Left kidney (tissue), 2 donors: Measurements from ENCODE around the gene MDFI. TPM values are rescaled to one million over a fixed set of nuclear protein-coding genes. Genes with fewer than 3 reads are reported as not detected.

ENCODE experiments used
- DNase-seq: peaks from one replicate; pipeline ENCODE4 v3.0.0-alpha.2; 2013
- polyA plus RNA-seq: library from polyadenylated mRNA; unstranded; fragments of 120-200 nt; gene quantifications from one replicate; pipeline ENCODE4 v1.2.1, GENCODE V29; 2013; ENCODE audit not compliant: insufficient read length

Gene MDFI
- polyA plus RNA-seq, 1 donor: 31.4 TPM

DNA sequence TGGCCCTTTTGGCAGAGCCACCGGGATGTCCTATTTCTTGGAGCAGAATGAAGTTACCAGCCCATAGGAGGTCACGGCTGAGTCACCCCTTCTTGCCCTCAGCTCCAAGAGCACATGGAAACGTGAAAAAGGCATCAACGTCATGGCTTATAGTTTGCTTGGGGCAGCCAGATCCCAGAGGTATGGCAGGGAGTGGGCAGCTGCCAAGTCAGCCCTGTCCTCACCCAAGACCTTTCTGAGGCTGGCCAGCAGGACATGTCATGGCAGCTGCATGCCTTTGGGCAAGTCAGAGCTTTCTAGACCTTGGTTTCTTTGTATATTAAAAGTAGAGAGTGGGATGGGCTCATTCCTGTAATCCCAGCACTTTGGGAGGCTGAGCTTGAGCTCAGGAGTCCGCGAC is 8.2 kb upstream of the MDFI start:
- DNase-seq: no peak

DNA sequence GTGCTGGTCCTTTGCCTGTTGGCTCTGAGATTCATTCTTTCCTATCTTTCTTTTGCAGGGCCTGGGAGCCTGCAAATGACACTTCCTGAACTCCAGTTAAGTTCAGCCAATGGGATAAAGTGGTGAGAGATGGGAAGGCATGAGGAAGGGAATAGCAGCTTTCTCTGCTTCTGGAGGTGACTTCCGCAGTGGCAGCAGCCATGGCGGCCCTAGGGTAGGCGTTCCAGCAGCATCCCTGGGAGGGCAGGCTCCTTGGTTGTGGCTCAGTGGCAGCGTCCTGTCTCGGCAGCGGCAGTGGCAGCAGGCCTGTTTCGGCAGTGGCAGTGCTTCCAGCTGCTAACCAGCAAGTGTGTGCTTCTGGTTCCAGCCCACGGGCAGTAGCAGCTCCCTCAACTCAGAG is 7.3 kb upstream of the MDFI start:
- DNase-seq: no peak

DNA sequence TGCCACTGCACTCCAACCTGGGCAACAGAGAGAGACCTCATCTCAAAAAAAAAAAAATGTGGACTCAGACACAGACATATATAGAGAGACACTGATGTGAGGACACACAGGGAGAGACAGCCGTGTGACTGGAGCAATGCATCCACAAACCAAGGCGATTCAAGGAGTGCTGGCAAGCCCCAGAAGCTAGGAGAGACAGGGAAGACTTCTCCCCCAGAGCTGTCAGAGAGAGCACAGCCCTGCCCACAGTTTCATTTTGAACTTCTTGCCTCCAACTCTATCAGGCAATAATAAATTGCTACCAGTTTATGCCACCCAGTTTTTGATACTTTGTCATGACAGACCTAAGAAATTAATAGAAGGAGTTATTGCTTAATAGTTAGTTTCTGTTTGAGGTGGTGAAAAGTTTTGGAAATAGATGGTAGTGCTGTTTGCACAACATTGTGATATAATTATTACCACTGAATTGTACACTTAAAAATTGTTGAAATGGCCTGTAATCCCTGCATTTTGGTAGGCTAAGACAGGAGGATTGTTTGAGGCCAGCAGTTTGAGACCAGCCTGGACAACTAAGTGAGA is 5.1 kb upstream of the MDFI start:
- no peak for DNase-seq

DNA sequence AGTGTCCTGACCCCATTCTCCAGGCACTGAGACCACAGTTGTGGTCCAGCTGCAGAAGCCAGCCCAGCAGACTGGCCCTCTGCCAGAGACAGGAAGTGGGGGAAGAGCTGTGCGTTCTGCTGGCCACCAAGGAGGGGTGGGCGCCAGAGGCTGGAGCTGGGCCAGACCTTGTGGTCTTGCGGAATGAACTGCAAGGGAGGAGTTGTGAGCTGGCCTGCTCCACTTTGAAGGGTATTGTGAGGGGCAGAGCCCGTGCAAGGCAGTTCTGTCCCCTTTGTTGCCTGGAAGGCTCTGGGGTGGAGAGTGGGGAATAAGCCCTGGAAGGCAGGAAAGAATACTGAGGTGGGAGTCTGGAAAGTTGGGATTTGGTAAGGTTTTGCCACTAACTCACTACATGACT is 3.6 kb upstream of the MDFI start:
- no peak for DNase-seq

DNA sequence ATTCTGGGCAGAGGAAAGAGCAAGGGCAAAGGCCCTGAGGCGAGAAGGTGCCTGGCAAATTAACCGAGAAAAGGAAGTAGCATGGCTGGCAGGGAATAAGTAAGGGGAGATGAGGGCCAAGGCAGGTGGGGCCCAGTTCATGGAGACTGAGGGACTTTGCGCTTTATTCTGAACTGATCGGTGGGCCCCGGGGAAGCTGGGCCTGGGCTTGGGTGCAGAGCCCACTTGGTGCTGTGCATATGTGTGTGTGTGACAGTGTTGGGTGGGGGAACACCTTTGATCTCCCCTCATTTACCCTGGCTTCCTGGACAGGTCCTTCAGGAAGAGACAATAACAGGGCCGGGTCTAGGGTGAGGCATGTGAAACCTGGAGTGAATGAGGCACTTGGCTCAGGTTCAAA is 2.9 kb upstream of the MDFI start:
- no peak for DNase-seq

DNA sequence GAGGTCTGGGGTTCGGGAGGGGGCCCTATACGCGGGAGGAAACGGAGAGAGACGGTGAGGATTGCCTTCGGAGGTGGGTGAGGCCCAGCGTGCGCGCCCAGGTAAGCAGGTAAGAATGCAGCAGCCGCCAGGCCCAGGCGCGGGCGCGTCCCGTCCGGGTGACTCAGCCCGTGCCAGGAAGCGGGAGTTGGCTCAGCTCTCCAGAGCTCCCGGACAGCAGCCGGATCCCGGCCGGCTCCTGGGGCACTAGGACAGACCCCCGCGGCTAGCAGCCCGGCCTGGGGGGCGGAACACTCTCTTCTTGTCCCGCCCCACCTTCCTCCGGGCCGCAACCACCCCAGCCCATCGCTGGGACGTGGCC is 1.5 kb upstream of the MDFI start:
- DNase-seq: no peak

DNA sequence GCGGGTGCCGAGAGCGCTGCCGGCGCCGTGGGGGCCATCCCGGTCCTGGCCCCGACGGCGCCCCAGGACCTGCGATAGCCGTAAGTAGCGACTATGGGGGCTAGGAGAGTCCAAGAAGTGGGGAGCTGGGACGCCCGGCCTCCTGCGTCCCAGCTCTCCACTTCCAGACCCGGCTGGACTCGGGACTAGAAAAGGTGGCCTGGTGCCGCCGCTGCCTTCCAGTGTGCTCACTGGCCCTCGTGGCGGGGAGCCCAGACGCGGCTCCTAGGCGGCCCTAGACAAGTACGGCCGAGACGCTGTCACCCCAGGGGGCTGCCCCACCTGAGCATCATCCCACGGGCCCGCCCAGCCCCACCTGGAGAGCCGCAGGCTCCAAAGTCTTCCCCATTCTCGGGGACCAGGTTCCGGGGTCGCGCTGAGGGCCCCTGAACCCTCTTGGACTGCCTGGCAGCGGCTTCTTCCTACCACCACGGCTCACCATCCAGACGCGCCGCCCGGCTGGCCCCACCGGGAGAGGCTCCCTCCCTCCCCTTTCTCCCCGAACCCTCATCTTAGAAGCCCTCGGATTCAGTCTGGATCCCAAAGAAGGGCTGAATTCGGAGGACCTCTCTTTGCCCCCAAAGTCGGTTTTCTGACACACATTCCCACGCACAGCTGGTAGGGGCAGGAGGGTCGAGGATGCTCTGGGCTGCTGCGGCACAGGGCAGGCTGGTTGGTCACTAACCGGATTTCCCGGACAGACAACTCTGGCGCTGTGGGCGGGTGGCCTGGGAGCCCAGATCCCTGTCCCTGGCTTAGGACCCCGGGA is 870 bp upstream of the MDFI start:
- no peak for DNase-seq

DNA sequence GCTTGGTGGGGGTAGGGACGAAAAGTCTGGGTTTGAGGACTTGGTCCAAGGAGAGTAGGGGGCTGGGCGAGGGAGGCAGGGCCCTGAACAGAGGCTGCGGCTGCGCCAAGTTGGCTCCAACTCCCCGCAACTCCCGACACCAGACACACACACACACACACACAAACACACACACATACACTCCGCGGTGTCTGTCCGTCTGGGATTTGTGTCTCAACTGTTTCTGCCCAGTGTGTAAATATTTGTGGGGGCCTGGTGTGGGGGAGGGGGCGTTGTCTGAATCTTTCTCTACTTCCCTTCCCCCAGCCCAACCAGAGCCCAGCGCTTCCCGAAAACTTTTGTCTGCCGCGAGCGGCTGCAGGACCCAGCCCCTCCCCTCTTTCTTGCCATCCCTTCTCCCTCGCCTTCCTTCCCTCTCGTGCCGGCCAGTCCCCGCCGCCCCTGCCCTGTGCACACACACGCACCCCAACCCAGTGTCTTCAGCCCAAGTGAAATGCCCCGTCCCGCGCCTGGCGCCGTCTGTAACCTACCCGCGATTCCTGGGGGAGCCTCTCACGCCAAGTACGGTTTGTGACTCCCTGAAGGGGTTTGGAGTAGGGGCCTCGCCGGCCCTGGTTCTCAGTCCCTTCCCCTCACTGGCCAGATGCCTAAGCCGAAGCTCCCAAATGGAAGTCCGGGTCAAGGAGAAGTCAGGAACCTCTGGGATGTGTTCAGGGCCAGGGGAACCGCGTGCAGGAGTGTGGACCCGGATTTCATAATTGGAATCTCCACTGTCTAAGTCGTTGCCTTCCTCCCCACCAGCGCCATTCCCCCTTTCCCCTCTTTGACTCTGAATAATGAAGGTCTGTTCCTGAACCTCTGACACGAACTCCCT is 904 bp downstream of the MDFI start:
- DNase-seq: no peak

DNA sequence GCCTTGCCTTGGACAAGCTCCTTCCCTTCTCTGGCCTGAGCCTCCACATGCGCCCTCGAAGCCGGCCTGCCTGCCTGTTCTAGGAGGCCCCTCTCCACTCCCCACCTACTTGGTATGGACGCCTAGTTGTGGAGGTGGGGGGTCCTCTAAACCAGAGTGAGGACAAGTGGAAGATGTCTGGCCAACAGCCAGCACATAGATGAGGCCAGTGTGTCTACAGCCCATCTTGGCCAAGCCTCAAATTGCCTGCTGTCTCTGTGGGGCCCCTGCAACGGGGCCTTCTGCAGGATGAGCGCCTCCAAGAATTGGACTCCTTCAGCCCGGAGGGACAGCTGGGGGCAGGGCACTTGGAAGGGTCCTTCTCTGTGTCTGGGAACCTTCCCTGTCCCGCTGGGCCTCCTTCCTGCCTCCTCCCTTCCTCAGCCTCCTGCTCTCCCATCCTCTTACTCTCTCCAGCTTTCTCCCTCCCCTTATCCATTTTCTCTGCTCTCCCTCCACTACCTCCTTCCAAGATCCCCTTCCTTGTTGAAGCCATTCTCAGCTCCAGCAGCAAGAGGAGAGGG is 1.6 kb downstream of the MDFI start:
- DNase-seq: no peak

DNA sequence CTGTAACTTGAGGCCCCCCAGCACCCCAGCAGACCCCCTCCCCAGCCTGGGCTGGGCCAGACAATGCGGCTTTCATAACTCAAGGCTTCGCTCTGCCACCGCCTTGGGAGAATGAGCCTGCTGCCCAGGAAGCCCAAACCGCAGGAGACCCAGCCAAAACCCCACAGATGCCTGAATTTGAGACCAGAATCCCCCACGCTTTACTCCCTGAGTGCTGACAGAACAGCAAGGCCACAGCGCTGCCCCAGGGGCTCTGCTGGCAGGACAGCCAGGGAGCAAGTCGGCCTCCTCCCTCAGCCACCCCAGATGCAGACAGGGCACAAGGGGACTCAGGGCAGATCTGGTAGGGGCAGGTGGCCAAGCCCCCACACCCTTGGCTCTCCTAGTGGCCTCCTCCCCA is 2.2 kb downstream of the MDFI start:
- no peak for DNase-seq

DNA sequence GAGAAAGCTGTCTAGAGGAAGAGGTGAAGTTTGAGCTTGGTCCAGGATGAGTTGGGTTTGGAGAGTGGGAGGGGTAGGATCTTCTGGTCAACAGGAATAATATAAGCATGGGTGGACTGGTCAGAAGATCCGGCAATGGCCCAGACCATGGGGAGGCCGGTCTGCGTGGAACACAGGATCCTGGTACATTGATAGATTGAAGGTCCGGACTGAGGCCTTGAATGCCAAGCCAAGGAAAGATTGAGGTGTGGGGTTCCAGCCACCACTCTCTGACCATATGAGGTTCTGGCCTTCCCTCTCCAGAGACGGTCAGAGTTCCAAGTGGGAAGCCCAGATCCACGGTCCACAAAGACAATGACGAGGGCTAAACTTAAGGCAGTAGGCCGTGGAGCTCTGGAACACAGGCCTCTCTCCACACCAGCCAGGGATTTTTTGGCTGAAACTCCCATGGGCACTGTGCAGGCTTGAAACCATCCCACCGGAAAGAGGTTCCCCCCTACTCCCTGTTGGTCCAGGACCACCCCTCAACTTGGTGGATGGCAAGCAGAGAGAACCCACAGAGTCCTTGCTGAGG is 3.2 kb downstream of the MDFI start:
- DNase-seq: no peak

DNA sequence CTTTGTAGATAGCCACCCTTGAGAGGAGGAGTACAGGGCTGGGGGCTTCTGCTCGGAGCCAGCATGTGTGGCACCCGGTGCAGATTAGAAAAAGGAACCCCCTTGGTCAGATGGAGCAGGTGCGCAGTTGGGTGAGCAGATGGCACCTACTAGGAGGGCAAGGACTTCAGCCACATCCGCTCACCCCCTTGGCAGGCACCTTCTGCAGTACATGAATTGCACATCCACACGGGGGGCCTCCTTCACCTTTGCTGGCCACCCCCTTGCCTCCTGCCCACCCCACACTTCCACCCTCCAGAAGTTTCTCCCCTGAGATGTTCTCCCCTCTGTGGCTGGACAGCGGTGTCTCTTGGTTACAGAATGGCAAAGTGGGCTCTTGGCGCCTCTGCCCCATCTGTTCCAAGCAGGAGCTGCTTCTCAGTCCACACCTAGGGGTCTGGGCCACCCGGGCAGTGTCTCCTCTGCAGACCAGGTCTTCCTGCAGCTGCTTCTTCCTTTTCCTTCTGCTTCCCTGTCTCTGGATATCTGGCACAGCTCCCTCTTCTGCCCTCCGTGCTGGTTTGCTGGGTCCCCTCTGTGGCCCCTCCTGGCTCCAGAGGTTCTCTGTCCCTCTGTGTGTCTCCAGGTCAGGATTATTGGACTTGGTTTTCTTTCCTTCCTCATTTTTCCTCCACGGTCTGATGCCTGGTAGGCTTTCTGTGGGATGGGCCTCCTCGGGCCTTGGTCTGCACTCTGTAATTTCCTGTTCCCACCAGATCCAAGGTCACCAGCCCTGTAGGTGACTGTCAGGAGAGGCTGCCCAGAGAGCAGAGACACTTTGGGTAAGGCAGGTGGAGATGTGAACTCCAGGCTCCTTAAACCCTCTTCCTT is 4.1 kb downstream of the MDFI start:
- DNase-seq: no peak

DNA sequence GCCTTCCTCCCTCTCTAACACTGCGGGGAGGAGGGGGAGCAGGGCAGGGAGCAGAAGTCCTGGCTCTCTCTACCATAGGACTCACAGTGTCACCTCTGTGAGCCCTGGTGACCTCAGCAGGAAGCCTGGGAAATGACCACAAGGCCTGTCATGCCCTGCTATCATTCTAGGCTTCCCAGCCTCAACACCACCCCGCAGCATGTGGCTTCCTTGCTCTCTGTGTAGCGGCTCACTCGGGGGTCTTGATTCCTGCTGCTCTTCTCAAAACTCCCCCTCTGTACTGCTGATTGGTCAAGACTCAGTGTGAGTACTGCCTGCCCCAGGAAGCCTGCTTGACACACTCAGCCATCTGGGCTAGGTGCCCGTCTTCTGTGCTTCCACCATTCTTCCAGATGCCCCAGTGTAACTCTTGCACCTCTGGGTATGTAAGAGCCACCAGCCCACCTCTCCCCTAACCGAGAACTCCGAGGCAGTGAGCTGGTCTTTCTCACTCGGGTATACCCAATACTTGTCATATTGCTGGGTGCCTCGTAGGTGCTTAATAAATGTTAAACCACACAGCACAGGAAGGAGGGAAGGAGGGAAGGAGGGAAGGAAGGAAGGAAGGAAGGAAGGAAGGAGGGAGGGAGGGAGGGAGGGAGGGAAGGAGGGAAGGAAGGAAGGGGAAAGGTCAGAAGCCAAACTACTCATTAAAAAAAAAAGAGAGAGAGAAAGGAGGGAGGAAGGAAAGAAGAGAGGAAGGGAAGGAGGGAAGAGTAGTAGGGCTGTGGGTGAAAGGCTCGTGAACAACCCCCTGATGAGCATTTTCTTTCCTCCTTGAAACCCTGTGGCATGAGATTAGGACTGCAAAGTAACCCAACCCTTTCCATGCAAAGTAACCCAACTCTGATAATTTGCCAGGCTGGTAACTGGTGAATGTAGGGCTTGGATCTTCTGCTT is 5.0 kb downstream of the MDFI start:
- DNase-seq: no peak

DNA sequence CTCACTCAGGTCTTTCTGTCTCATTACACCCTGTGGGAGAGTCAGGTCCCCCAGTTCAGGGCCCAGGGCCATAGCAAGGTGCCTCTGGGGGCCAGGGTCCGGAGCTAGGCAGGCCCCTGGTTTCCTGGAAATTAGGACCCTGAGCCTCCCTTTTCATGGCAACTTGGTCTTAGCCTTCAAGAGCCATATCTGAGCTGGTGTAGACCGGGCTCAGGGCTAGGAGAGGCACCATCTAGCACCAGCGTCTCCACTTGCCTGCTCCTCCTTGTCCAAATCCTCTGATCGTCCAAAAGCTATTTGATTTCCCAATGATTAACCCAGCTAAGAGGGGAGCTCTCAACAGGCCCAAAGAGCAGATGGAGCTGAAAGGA is 5.6 kb downstream of the MDFI start:
- no peak for DNase-seq

DNA sequence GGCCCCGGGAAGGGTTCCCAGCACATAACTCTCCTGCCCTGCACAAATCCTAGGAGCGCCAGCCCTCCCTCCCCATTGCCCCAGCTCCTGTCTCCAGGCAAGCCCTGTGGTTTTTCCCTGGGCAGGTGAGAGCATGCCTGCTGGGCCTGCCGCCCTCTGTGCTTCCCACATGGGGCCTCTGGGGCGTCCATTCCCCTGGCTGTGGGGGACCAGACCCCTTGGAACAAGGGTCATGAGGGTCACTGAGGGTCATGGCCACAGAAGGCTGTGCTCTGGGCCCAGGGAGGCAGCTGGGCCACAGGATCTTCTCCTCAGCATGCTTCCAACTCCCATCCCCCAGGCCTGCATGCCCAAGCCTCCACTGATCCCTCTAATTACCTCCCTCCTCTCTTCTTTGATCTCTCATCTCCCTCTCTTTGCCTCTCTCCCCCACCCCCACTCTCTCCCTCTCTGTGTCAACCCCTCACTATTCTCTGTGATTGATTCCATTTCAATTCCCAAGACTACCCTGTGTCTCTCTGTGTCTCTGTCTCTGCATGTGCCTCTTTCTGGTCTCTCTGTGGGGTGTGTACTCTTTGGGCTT is 6.1 kb downstream of the MDFI start:
- DNase-seq: no peak

DNA sequence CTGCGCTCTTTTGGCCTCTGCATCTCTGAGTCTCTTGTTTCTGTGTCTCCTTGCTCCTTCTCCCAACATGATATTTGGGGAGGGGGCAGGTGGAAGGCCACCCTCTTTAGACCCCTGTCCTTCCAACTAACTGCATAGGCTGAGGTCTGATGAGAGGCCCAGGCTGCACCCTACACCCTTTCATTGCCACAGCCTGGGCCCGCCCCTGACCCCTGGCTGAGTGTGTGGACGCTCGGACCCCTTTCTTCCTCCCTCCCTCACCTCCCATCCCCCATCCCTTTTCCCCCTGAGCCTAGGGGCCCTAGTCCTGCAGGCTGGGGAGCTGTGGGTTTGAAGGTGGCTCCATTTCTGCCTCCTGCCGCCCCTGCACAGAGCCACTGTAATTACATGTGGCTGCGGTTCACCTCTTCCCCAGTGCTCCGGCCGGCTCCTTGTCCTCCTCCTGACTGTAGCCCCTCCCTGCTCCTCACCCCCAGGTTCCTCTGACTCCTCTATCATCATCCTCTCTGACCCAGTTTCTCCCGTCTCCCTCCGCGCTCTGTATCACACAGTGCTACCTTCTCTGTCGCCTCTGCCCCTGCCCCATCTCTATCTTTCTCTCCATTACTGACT is 6.8 kb downstream of the MDFI start:
- DNase-seq: no peak

DNA sequence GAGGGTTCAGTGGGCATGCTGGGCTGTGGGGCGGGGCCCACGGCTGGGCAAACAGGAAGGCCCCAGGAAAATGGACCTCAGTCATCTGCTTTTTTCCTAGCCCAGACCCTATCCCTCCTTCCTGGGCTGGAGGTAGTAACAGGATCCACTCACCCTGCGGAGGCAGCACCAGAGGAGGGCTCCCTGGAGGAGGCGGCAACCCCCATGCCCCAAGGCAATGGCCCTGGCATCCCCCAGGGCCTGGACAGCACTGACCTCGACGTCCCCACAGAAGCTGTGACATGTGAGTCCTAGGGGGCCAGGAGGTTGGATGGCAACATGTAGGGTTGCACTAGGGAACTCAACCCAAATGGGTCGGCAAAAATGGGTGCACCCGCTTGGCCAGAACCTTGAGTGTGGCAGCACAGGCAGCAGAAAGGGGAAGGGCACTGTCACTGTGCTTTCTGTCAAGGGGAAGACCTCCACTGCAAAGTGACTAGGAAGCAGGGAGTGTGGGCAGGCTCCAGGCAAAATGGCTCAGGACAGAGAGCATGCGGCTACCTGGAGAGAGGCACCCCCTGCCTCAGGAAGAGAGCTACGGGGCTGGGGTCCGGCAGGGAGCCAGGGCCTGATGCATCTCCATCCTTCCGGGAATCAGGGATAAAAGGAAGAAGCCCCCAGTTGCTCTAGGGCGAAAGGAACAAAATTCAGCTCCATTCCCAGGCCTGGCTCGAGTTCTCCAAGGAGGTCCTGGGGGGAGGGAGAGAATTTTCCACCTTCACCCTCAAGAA is 7.9 kb downstream of the MDFI start:
- no peak for DNase-seq

DNA sequence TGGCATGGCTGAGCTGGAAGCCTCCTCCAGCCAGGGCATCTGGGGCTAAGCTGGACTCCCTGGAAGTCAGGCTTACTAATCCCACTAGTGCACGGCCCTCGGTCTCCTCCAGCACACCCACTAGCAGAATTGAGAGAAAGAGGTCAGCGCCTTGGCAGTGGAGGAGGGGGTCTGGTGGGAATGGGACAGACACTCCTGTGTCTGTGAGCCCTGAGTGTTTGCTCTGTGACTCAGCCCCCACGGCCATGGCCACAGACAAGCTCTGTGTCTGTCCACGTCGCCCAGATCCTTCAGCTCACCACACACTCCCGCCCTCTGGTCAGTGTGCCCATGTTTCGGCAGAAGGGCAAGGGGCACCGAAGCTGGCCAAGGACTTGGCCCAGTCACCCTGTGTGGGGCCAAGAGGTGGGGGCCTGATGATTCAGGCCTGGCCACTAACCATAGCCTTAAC is 8.8 kb downstream of the MDFI start:
- no peak for DNase-seq
